CD14-positive monocyte (primary cell): ENCODE results near the gene MPRIP. TPM values are rescaled to one million over a fixed set of nuclear protein-coding genes. Genes with fewer than 3 reads are reported as not detected.
"Not testable (repeated sequence)": the region's sequence is repeated elsewhere in the genome, so short reads cannot be mapped to it uniquely, and the experiment has no call there.

ENCODE experiments used
- DNase-seq, 3 donors: peaks; one replicate each; pipeline ENCODE4 v3.0.0-alpha.2; 2011 to 2022
- H2AFZ ChIP-seq: 2 replicates; pipeline ENCODE4 v1.6.0; 2012; ENCODE audit warnings: mild to moderate bottlenecking, low read depth, low read length, inconsistent platforms; ENCODE audit not compliant: insufficient read depth, poor library complexity, severe bottlenecking
- H3K27ac ChIP-seq, 2 donors: 1 replicate in 1 of 2; 2 replicates in 1 of 2; pipeline ENCODE4 v1.5.1; 2012 to 2013; ENCODE audit warnings: low read length in 2 of 2, control low read depth in 1 of 2, inconsistent platforms in 1 of 2, low read depth in 1 of 2, mild to moderate bottlenecking in 1 of 2
- H3K27me3 ChIP-seq, 2 donors: one replicate each; pipeline versions ENCODE4 v1.6.0 to v1.6.1; 2011 to 2013; ENCODE audit warnings: low read length in 2 of 2; ENCODE audit not compliant: control insufficient read depth in 2 of 2, insufficient read depth in 2 of 2
- H3K36me3 ChIP-seq, 2 donors: replicated peaks in 1 of 2; 1 replicate in 1 of 2; 2 replicates in 1 of 2; pipeline versions ENCODE4 v1.5.1 to v1.6.1; 2012 to 2013; ENCODE audit warnings: low read length in 2 of 2, control low read depth in 1 of 2, inconsistent platforms in 1 of 2, mild to moderate bottlenecking in 1 of 2; ENCODE audit not compliant: insufficient read depth in 2 of 2, control insufficient read depth in 1 of 2
- H3K4me1 ChIP-seq, 2 donors: 1 replicate in 1 of 2; 2 replicates in 1 of 2; pipeline versions ENCODE4 v1.5.1 to v1.6.1; 2012 to 2013; ENCODE audit warnings: low read length in 2 of 2, control low read depth in 1 of 2, inconsistent platforms in 1 of 2, mild to moderate bottlenecking in 1 of 2, moderate library complexity in 1 of 2; ENCODE audit not compliant: insufficient read depth in 2 of 2, control insufficient read depth in 1 of 2
- H3K4me2 ChIP-seq: replicated peaks from 2 replicates; pipeline ENCODE3; 2012; ENCODE audit warnings: low read length, moderate library complexity, mild to moderate bottlenecking; ENCODE audit not compliant: poor library complexity, severe bottlenecking; ENCODE audit errors: extremely low read depth
- H3K4me3 ChIP-seq, 3 experiments: fragments of 200-600 bp in 1 of 3; sonication (generic) in 1 of 3; replicated peaks in 1 of 3; 1 replicate in 2 of 3; 2 replicates in 1 of 3; pipeline ENCODE4 v1.5.1; 2011 to 2013; ENCODE audit warnings: low read length in 3 of 3, mild to moderate bottlenecking in 3 of 3, control low read depth in 2 of 3, low read depth in 2 of 3, inconsistent platforms in 1 of 3, moderate library complexity in 1 of 3
- H3K79me2 ChIP-seq: 2 replicates; pipeline ENCODE4 v1.6.0; 2012; ENCODE audit warnings: mild to moderate bottlenecking, control low read depth, inconsistent platforms, low read length, moderate library complexity; ENCODE audit not compliant: insufficient read depth
- H3K9ac ChIP-seq: 2 replicates; pipeline ENCODE4 v1.6.0; 2017; ENCODE audit warnings: low read length, mild to moderate bottlenecking; ENCODE audit not compliant: insufficient read depth, poor library complexity, severe bottlenecking
- H3K9me3 ChIP-seq, 2 donors: replicated peaks in 1 of 2; 1 replicate in 1 of 2; 2 replicates in 1 of 2; pipeline versions ENCODE4 v1.5.1 to v1.6.1; 2012 to 2013; ENCODE audit warnings: low read length in 2 of 2, control low read depth in 1 of 2; ENCODE audit not compliant: control insufficient read depth in 1 of 2, insufficient read depth in 1 of 2
- H4K20me1 ChIP-seq: 2 replicates; pipeline ENCODE4 v1.6.0; 2012; ENCODE audit warnings: mild to moderate bottlenecking, low read length, control low read depth, moderate library complexity; ENCODE audit not compliant: insufficient read depth
- H3K27ac Mint-ChIP-seq, 7 donors: one replicate each; pipeline ENCODE4 v1.8.0; 2020; ENCODE audit warnings: mild to moderate bottlenecking in 7 of 7, mixed read lengths in 7 of 7, moderate library complexity in 6 of 7, inconsistent platforms in 2 of 7
- H3K27me3 Mint-ChIP-seq, 3 donors: one replicate each; pipeline ENCODE4 v1.8.0; 2021 to 2022; ENCODE audit warnings: low read depth in 3 of 3, mild to moderate bottlenecking in 3 of 3, mixed read lengths in 3 of 3, moderate library complexity in 3 of 3, inconsistent platforms in 1 of 3
- H3K36me3 Mint-ChIP-seq, 2 donors: one replicate each; pipeline ENCODE4 v1.8.0; 2020; ENCODE audit warnings: mixed read lengths in 2 of 2, inconsistent platforms in 1 of 2, mild to moderate bottlenecking in 1 of 2
- H3K4me1 Mint-ChIP-seq: one replicate; pipeline ENCODE4 v1.8.0; 2020; ENCODE audit warnings: mild to moderate bottlenecking, mixed read lengths
- H3K4me3 Mint-ChIP-seq, 2 donors: one replicate each; pipeline ENCODE4 v1.8.0; 2020; ENCODE audit warnings: mild to moderate bottlenecking in 2 of 2, mixed read lengths in 2 of 2, moderate library complexity in 1 of 2
- H3K9me3 Mint-ChIP-seq, 7 donors: one replicate each; pipeline ENCODE4 v1.8.0; 2020 to 2022; ENCODE audit warnings: mixed read lengths in 7 of 7, mild to moderate bottlenecking in 6 of 7, moderate library complexity in 6 of 7, inconsistent platforms in 2 of 7
- WGBS: methylation state at CpG from one replicate; pipeline ENCODE4 v1.1.5; 2013; ENCODE audit warnings: missing lambda C conversion rate; ENCODE audit not compliant: insufficient coverage; 5-methylcytosine and 5-hydroxymethylcytosine counted together
- intact Hi-C, 2 donors: fragments of 100-400 bp; cut with micrococcal nuclease; formaldehyde crosslinking; loops; one replicate each; pipeline versions ENCODE4 v1.15.0 to v1.15.1; 2023
- polyA plus RNA-seq, 3 donors: library from polyadenylated mRNA; depleted of rRNA in 1 of 3; unstranded in 2 of 3; stranded (reverse) in 1 of 3; fragments of 300-500 nt in 2 of 3; fragments of >200 nt in 1 of 3; fragmentation: Illumina TruSeq in 2 of 3; gene quantifications; 1 replicate in 2 of 3; 2 replicates in 1 of 3; pipeline ENCODE4 v1.2.3, GENCODE V29; 2012 to 2021
- TF ChIP-seq, protein P1 (sequence below): fragments of 200-600 bp; IDR thresholded peaks from one replicate; pipeline ENCODE4 v1.8.0; 2022; ENCODE audit warnings: antibody characterized with exemption, mild to moderate bottlenecking

MPRIP gene
- polyA plus RNA-seq, 3 donors = 2.0 to 48.7 (median 2.5) TPM

DNA sequence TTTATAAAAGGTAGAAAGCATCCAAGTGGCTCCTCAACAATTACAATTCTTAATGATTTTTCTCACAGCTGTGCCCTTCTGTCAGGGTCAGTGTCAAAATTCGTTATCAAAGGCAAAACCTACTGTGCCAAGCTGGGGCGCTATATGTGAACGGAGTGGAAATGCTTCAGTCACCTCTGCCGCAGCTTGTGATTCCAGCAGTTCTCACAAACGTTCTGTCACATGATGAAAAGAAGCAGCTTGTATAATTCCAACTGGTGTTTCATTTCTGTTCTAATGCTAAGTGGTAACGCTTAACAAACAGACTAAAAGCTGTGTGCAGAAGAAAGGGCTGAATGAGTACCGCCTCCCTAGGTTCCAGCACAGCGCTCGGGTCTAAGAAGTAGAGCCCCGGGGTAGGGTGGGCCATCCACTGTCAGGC, 149.7 kb downstream of the MPRIP start:
- WGBS = 74% methylated on average over 5 of the region's 10 CpGs

GRCh38 chr17:17195466-17195865, 153.2 kb downstream of the MPRIP start:
- H3K4me3 Mint-ChIP-seq, H3K27me3 Mint-ChIP-seq, H3K9ac ChIP-seq: not testable (repeated sequence)

More for the DNA sequence above, 149.7 kb downstream of the MPRIP start:
- no peak overlapping the region for H3K27ac Mint-ChIP-seq
- H3K4me3 ChIP-seq = no peak overlapping the region
- no peak for DNase-seq
- H3K27ac ChIP-seq = no peak overlapping the region
- H3K36me3 Mint-ChIP-seq = peaks cover 14 to 18% of the 10 kb centered on the region in 2 donors
- H3K4me1 Mint-ChIP-seq = peaks cover 3% of the 10 kb centered on the region
- no peak overlapping the region for H3K4me3 Mint-ChIP-seq
- no peak overlapping the region for H3K4me2 ChIP-seq
- H3K9me3 ChIP-seq = no peaks in the 10 kb centered on the region
- H3K4me1 ChIP-seq = no peaks in the 10 kb centered on the region
- no peaks in the 10 kb centered on the region for H3K27me3 ChIP-seq
- no peaks in the 10 kb centered on the region for H3K27me3 Mint-ChIP-seq
- H3K9me3 Mint-ChIP-seq = no peaks in the 10 kb centered on the region
- intact Hi-C loops = no loop called here
- H4K20me1 ChIP-seq = no peaks in the 10 kb centered on the region
- H3K9ac ChIP-seq = no peak overlapping the region
- TF ChIP-seq, protein P1, sequence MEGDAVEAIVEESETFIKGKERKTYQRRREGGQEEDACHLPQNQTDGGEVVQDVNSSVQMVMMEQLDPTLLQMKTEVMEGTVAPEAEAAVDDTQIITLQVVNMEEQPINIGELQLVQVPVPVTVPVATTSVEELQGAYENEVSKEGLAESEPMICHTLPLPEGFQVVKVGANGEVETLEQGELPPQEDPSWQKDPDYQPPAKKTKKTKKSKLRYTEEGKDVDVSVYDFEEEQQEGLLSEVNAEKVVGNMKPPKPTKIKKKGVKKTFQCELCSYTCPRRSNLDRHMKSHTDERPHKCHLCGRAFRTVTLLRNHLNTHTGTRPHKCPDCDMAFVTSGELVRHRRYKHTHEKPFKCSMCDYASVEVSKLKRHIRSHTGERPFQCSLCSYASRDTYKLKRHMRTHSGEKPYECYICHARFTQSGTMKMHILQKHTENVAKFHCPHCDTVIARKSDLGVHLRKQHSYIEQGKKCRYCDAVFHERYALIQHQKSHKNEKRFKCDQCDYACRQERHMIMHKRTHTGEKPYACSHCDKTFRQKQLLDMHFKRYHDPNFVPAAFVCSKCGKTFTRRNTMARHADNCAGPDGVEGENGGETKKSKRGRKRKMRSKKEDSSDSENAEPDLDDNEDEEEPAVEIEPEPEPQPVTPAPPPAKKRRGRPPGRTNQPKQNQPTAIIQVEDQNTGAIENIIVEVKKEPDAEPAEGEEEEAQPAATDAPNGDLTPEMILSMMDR = no peak
- peaks cover 0 to 27% of the 10 kb centered on the region in 2 donors for H3K36me3 ChIP-seq
- H3K79me2 ChIP-seq = no peaks in the 10 kb centered on the region
- no peak overlapping the region for H2AFZ ChIP-seq

More at GRCh38 chr17:17195466-17195865, 153.2 kb downstream of the MPRIP start:
- H3K36me3 ChIP-seq, H3K9me3 Mint-ChIP-seq, H4K20me1 ChIP-seq, H3K79me2 ChIP-seq, DNase-seq, H3K4me3 ChIP-seq, H3K27ac ChIP-seq, H3K4me1 Mint-ChIP-seq, H3K4me1 ChIP-seq, H3K4me2 ChIP-seq, H3K27me3 ChIP-seq, H3K9me3 ChIP-seq, intact Hi-C loops, H3K36me3 Mint-ChIP-seq, H2AFZ ChIP-seq: not testable (repeated sequence)
- 95% methylated on average over 2 of the region's 5 CpGs for WGBS
- H3K27ac Mint-ChIP-seq = peak overlapping the region in 1 of 7 donors; percentile 40
